Limb (tissue), 2 donors: ENCODE measurements around the gene NELFE.
"Not testable (repeated sequence)": the region's sequence is repeated elsewhere in the genome, so short reads cannot be mapped to it uniquely, and the experiment has no call there.

Experiments
- DNase-seq, 2 donors: peaks; one replicate each; pipeline ENCODE4 v3.0.0-alpha.2; 2016; ENCODE audit errors: extremely low spot score in 2 of 2

The NELFE gene

DNA sequence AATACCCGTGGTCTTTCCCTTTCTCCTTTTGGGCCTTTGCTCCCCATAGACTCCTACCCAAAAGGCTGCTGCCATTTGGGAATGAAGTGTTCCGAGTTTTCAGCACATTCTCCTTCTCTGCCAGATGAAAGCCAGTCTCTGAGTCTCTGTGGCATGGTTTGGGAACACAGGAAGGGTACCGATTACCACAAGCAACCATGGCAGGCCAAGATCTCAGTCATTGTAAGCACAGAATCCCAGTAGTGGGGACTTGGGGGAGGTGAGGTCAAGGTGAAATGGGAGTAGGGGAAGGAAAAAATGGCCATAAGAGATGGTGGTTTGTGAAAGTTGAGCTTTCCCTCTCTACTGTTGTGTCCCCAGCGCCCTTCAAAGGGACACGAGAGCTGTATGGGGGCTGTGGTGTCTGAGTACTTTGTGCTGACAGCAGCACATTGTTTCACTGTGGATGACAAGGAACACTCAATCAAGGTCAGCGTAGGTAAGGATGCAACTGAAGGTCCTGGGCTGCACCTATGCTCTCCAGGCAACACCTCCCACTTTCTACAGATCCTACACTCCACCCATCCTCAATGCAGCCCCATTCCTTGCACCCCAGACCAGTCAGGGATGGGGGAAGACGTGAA, 8.7 kb downstream of the NELFE start:
- no peak for DNase-seq

DNA sequence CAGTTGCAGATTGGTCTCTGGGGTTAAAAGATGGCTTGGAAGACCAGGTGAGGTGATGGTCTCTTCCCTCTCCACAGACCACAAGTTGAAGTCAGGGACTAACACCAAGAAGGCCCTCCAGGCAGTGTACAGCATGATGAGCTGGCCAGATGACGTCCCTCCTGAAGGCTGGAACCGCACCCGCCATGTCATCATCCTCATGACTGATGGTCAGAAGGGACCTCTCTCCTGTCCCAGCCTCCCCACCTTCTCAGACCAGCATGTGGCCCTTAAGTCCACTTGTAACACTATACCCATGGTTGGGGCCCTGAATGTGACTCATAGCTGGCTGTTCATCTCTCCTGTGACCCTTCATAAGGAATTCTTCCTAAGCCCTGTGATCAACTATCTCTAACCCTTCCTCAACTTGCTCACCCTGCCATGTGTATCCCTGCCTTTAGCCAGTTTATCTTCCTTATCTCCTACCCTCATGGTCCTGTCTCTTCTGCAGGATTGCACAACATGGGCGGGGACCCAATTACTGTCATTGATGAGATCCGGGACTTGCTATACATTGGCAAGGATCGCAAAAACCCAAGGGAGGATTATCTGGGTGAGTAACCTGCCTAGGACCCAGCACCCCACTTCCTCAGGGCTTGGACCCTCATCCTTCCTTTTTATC, 9.9 kb downstream of the NELFE start:
- DNase-seq, result no peak

DNA sequence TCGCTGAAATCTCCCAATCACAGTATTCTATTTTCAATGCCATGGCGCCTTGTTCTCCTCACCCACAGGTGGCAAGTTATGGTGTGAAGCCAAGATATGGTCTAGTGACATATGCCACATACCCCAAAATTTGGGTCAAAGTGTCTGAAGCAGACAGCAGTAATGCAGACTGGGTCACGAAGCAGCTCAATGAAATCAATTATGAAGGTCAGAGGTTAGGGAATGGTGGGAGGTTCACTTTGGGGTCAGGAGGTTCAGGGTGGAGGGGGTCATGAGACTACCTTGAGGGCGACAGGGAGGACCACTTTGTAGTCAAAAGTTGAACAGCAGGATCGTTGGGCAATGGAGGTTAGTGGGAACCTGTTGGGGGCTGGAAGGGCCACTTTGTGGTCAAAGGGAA, 10.5 kb downstream of the NELFE start:
- DNase-seq, result no peak

DNA sequence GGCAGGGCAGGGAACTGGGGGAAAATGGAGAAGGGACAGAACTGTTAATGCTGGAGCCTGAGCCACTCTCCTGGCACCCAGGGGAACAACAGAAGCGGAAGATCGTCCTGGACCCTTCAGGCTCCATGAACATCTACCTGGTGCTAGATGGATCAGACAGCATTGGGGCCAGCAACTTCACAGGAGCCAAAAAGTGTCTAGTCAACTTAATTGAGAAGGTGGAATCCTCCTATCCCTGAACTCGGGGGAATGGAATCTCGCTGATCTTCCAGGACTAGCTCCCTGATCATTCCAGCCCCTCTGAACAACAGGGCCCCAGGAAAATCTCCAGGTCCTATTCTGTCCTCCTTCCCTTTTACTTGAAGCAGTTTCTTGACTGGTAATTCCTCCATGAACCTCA, 10.9 kb downstream of the NELFE start:
- no peak for DNase-seq

DNA sequence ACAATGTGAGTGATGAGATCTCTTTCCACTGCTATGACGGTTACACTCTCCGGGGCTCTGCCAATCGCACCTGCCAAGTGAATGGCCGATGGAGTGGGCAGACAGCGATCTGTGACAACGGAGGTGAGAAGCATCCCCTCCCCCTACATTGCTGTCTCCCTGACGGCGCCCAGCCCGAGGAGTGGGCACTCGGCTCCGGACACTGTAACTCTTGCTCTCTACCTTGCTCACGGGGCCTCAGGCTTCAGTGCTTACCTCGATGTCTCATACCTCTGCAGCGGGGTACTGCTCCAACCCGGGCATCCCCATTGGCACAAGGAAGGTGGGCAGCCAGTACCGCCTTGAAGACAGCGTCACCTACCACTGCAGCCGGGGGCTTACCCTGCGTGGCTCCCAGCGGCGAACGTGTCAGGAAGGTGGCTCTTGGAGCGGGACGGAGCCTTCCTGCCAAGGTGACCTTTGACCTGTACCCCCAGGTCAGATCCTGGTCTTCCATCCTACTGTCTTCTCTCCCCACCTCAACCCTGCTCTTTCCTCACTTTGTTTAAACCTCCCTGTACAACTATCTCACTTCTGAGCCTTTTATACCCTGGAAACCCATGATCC, 11.6 kb downstream of the NELFE start:
- DNase-seq, result no peak

DNA sequence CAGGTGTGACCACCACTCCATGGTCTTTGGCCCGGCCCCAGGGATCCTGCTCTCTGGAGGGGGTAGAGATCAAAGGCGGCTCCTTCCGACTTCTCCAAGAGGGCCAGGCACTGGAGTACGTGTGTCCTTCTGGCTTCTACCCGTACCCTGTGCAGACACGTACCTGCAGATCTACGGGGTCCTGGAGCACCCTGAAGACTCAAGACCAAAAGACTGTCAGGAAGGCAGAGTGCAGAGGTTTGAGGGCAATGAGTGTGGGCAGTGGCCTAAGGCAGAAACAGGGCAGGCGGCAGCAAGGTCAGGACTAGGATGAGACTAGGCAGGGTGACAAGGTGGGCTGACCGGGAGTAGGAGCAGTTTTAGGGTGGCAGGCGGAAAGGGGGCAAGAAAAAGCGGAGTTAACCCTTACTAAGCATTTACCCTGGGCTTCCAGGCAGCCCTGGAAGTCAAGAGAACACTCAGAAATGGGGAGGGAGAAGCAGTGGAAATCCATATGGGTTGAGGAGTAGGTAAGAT, 12.3 kb downstream of the NELFE start:
- no peak for DNase-seq

DNA sequence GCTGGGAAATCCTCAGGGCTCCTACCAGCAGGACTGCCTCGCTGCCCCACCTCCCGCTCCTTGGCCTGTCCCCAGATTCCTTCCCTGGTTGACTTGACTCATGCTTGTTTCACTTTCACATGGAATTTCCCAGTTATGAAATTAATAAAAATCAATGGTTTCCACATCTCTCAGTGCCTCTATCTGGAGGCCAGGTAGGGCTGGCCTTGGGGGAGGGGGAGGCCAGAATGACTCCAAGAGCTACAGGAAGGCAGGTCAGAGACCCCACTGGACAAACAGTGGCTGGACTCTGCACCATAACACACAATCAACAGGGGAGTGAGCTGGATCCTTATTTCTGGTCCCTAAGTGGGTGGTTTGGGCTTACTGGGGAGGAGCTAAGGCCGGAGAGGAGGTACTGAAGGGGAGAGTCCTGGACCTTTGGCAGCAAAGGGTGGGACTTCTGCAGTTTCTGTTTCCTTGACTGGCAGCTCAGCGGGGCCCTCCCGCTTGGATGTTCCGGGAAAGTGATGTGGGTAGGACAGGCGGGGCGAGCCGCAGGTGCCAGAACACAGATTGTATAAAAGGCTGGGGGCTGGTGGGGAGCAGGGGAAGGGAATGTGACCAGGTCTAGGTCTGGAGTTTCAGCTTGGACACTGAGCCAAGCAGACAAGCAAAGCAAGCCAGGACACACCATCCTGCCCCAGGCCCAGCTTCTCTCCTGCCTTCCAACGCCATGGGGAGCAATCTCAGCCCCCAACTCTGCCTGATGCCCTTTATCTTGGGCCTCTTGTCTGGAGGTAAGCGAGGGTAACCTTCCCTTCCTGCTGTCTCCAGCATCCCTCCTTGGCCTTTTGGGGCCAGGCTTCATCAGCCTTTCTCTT, 13.0 kb downstream of the NELFE start, which contains the start of gene CFB:
CFB (plus strand) TSS at position 589 of the 863 bp plus-strand sequence; CDS start at position 716, 127 bp downstream.
- peak in 1 of 2 donors; percentile 53 for DNase-seq

DNA sequence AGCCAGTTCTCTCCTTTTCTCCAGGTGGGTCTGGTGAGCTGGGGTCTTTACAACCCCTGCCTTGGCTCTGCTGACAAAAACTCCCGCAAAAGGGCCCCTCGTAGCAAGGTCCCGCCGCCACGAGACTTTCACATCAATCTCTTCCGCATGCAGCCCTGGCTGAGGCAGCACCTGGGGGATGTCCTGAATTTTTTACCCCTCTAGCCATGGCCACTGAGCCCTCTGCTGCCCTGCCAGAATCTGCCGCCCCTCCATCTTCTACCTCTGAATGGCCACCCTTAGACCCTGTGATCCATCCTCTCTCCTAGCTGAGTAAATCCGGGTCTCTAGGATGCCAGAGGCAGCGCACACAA, 13.6 kb downstream of the NELFE start:
- no peak for DNase-seq

DNA sequence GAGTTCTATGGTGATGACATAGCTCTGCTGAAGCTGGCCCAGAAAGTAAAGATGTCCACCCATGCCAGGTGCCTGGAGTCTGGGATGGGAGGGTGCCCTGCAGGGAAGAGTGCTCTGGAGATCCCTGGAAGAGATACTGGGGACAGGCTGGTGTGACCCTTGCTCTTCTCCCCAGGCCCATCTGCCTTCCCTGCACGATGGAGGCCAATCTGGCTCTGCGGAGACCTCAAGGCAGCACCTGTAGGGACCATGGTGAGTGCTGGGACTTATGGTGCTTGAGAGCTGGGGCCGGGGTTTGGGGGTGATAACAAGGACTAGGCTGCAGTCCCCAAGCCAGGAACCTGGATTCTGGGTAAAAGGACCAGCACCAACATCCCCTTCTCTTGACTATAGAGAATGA, 15.0 kb downstream of the NELFE start:
- no peak for DNase-seq

DNA sequence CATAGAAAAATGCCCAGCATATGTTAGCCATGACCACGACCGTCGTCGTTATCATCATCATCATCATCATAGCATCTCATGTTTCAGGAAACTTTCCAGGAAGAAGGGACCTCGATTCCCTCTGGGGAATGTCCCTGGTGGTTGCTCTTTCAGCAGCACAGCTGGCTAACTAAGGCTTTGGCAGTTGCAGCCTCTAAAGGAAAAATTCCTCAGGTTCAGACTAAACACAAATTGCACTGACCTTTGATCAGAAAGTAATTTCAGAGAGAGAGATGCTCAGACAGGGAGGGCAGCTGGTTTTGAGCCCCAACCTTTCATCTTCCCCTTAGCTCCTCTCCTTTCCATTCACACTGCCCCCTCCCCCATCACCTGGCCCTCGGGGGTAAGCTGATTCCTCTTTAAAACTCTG, 18.5 kb downstream of the NELFE start:
- no peak for DNase-seq

DNA sequence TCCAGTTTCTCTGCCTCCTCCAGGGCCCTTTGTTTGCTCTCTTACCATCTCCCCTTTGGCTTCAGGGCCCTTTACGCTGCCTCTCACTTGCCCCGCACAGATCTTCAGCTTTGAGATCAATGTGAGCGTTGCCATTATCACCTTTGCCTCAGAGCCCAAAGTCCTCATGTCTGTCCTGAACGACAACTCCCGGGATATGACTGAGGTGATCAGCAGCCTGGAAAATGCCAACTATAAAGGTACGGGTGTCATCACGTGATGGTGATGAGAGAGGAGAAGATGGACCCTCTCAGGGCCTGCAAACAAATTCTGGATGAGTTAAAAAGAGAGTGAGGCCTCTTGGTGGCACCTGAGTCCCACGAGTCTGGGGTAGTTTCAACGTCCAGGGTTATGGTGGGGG, 22.9 kb downstream of the NELFE start:
- DNase-seq, result no peak

DNA sequence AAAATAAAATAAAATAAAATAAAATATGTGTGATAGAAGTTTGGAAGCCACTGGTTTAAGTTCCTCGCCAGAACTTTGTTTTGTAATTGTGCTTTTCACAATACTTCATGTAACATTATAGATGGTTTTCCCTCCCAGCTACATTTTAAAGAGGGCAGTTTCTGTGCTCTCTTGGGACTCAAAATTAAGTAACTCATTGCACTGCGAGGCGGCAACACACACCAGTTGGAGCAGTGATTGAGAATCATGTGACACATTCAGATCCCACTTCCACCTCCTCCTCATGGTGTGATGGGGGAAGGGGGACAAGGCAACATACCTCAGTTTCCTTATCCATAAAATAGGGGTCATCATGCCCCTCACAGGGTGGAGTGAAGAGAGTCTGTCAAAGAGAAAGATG, 23.8 kb downstream of the NELFE start:
- DNase-seq, result no peak

DNA sequence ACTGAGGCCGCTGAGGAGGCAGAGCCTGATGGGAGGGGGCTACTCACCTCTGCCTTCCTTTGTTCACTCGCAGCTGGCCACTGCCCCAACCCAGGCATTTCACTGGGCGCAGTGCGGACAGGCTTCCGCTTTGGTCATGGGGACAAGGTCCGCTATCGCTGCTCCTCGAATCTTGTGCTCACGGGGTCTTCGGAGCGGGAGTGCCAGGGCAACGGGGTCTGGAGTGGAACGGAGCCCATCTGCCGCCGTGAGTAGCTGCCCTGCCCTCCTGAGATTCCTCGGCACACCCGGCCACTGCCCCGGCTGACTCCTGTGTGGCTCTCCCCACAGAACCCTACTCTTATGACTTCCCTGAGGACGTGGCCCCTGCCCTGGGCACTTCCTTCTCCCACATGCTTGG, 25.2 kb downstream of the NELFE start:
- no peak for DNase-seq

DNA sequence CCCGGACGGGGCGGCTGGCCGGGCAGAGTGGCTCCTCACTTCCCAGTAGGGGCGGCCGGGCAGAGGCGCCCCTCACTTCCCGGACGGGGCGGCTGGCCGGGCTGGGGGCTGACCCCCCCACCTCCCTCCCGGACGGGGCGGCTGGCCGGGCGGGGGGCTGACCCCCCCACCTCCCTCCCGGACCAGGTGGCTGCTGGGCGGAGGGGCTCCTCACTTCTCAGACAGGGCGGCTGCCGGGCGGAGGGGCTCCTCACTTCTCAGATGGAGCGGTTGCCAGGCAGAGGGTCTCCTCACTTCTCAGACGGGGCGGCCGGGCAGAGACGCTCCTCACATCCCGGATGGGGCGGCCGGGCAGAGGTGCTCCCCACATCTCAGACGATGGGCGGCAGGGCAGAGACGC, 26.6 kb downstream of the NELFE start:
- DNase-seq, result not testable (repeated sequence)

DNA sequence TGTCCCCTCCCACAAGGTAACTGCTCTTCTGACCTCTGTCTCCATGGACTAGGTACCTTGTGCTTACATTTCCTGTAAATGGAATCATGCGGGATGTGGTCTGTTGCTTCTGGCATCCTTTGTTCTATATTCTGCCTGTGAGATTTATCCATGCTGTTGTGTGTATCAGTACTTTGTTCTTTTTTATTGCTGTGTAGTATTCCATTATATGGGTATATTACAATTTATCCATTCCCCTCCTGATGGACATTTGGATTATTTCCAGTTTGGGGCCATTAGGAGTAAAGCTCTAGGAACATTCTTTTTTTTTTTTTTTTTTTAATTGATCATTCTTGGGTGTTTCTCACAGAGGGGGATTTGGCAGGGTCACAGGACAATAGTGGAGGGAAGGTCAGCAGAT, 27.8 kb downstream of the NELFE start:
- DNase-seq, result no peak

DNA sequence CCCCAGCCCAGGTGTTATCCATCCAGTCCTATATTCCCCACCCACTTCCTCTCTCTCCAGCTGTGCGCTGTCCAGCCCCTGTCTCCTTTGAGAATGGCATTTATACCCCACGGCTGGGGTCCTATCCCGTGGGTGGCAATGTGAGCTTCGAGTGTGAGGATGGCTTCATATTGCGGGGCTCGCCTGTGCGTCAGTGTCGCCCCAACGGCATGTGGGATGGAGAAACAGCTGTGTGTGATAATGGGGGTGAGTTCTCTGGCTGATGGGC, 30.2 kb downstream of the NELFE start:
- no peak for DNase-seq

DNA sequence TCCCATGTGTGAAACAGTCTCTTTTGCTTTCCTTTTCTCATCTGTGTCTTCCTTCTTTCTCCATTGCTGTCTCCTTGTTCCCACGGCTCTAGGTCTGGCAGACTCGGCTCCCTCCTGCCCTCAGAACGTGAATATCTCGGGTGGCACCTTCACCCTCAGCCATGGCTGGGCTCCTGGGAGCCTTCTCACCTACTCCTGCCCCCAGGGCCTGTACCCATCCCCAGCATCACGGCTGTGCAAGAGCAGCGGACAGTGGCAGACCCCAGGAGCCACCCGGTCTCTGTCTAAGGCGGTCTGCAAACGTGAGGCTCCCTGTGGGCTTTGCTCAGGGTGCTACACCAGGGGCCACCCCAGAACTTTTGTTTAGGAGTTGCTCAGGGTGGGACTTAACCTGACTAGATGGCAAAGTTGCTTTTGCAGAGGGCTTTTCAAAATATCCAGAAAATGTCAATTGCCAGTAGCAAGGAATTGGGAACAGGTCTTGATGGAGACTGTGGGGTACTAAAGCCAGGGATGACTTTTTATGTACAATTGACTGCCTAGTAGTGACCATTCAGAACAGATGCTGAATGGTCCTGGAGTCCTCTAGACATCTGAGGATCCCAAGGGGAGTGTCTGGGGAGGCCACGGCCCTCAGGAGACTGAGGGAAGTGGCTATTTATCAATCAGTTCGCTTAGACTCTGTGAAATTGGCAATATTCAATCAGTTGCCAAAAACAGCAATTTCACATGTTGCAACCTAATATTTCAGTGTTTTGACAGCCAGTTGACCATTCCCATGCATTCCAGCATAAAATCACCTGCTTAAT, 30.7 kb downstream of the NELFE start:
- DNase-seq, result no peak

DNA sequence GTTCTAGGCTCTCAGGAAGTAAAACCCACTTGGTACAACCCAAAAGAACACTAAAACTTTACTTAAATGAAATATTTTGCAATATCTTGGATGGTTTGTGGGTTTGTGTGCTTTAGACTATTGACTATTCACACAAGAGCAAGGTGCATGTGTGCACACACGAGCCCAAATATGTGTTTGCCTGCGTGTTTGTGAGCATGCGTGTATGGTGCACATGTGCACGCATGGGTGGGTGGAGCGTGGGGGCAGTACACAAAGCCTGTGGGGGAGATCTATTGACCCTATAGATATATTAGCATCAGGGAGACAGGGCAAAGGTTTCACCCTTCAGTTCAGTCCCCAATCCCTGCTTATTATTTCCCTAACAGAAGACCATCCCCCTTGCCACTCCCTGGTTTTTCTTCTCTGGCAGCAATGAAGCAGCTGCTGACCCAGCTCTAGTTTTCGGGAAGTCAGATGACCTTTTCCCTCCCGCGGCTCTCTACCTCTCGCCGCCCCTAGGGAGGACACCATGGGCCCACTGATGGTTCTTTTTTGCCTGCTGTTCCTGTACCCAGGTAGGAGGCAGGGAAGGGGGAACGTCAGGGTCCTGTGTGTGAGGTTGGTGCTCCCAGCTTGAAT, 31.4 kb downstream of the NELFE start, which contains the start of gene C2:
C2 (plus strand) TSS at position 476 of the 621 bp plus-strand sequence; CDS start at position 512, 36 bp downstream.
- DNase-seq, result no peak

DNA sequence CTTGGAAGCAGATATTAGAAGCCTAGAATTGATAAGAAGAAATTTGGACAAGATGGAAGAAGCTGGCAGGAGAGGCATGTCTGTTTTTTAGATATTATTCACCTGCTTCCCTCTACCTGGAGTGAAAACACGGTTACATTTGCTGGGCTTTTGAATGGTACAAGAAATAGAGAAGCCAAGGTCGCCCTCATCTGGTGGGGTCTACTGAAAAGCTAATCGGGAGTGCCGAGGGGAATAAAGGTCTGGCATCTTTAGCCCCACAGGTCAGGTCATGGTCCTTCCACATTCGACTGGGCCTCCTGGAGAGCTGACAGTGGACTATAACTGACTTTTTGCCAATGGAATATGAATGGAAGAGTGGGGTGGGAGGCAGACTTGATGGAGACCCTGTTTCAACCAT, 35.8 kb downstream of the NELFE start:
- DNase-seq, result no peak

DNA sequence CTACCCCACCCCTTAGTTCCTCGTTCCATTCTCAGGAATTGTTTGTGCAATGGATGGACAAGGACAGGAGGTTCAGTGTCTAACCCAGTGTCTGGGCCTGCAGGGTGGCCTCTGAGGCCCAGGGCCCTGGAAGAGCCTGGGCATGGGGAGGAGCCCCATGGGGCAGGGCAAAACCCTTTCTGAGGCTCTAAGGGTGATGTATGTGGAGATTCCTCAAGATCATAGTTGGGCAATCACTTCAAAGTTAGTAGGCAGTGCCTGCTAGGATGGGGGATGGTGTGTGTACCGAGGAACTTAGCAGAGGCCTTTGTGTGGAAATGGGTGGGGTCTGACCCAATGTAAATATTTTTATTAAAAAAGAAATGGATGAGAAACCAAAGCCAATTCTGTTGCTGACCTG, 38.0 kb downstream of the NELFE start:
- no peak for DNase-seq
